ENCODE measurements around the gene SWSAP1. TPM values are rescaled to one million over a fixed set of nuclear protein-coding genes. Genes with fewer than 3 reads are reported as not detected.

Gene SWSAP1
- total and polyA plus RNA-seq, 2 of the 4 experiments (the other 2 are of a cell fraction), result 0.36 to 1.6 TPM

DNA sequence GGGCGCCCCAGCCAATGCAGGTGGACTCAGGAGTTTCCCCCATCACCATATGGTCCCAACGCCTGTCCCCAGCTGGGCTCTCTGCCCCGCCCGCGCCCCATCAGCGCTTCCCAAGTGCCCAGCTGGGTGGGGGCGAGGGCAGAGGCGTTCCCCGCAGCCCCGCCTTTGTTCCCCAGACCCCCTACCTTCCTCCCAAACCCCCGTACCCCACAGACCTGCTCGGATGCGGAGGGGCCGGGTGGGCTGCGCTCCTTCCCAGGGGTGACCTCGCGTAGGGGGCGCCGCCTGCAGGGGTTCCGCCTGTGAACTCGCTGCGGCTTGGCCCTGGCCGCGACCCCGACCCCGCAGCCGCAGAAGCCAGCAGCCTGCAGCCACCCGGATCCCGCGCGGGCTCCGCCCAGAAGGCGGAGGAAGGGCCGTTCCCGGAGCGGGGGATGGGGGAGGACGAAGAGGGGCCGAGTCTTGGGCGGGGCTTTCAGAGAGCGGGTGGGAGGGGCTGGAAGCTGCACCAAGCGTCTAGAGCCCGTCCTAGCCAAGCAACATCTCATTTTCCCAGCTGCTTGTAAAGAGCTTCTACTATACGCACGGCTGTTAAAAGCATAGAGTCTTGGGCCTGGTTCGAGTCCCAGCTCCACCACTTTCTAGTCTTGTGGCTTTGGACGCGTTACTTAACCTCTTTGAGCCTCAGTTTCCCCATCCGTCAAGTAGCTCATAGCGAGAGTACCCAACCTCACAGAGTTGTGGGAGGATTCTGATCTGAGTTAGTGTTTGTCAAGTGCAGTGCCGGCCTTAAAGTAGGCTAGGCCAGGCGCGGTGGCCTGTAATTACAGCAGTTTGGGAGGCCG is 35.0 kb upstream of the SWSAP1 start, which contains the start of gene RAB3D:
TSS of gene RAB3D (minus strand) at position 404 of the 845 bp plus-strand sequence. CDS start 2,258 bp downstream, outside the sequence.
- Histone ChIP-seq H2BK5ac (ENCODE audit: low read depth, low read length, poor library complexity, severe bottlenecking) (no peak within 1 kb of the TSS), H3K14ac (replicated peaks; ENCODE audit: low read depth, low read length) (peak within 1 kb of the TSS; percentile 95), H2BK120ac (ENCODE audit: low read depth, low read length) (peak within 1 kb of the TSS; percentile 32; the same call in 1 of the 2 replicates), H2BK20ac (ENCODE audit: low read depth, low read length) (peak within 1 kb of the TSS; percentile 49; the same call in 1 of the 2 replicates), H3K4ac (ENCODE audit: low read depth, low read length) (peak within 1 kb of the TSS; percentile 74), H3K9me3 (ENCODE audit: control insufficient read depth, insufficient read depth, low read length) (no peaks in the 10 kb centered on the region), H3K9me1 (ENCODE audit: insufficient read depth, low read length) (peaks cover 8% of the 10 kb centered on the region), H3K9ac (ENCODE audit: low read depth, low read length) (peak within 1 kb of the TSS; percentile 73), H2BK15ac (ENCODE audit: low read depth, low read length) (no peak within 1 kb of the TSS; the same call in 1 of the 3 replicates), H2AK9ac (replicated peaks; ENCODE audit: low read depth, low read length, poor library complexity) (peak within 1 kb of the TSS; percentile 66), H4K91ac (ENCODE audit: insufficient read depth, low read depth, low read length) (peak within 1 kb of the TSS; percentile 52), H3K23ac (ENCODE audit: low read depth, low read length) (peak within 1 kb of the TSS; percentile 68; the same call in 1 of the 2 replicates), H3K27ac (ENCODE audit: insufficient read depth, low read length) (peak within 1 kb of the TSS; percentile 60), H3K4me3 (ENCODE audit: insufficient read depth, low read depth, low read length) (peak within 1 kb of the TSS; percentile 85), H3K18ac (ENCODE audit: low read depth, low read length) (peak within 1 kb of the TSS; percentile 49), H4K5ac (ENCODE audit: low read depth, low read length) (peak within 1 kb of the TSS; percentile 41; the same call in 1 of the 2 replicates), H3K36me3 (ENCODE audit: control insufficient read depth, insufficient read depth, low read length) (peaks cover 18% of the 10 kb centered on the region), H3K4me2 (ENCODE audit: low read depth, low read length) (peak within 1 kb of the TSS; percentile 86), H3K79me1 (ENCODE audit: low read depth in 1 of 2, low read length in 2 of 2) (peaks cover 0 to 22% of the 10 kb centered on the region in 2 experiments; a peak in 3 of 4 replicates), H3K4me1 (ENCODE audit: control insufficient read depth, insufficient read depth, low read length) (peaks cover 8% of the 10 kb centered on the region), H2AFZ (replicated peaks; ENCODE audit: low read length, poor library complexity) (peak within 1 kb of the TSS; percentile 93), H3K27me3 (ENCODE audit: control insufficient read depth, insufficient read depth, low read length) (no peaks in the 10 kb centered on the region), H4K20me1 (ENCODE audit: insufficient read depth, low read length) (peaks cover 9% of the 10 kb centered on the region; the same call in 1 of the 2 replicates), H3K56ac (ENCODE audit: extremely low read depth, insufficient read depth, low read length) (peak within 1 kb of the TSS; percentile 54), H2AK5ac (ENCODE audit: low read depth, low read length) (peak within 1 kb of the TSS; percentile 75), H4K8ac (ENCODE audit: low read depth in 2 of 2, low read length in 2 of 2) (peak within 1 kb of the TSS; percentile 24 to 86; a peak in 3 of 4 replicates)
- DNase-seq (peak; percentile 77), ATAC-seq (ENCODE audit: low read depth) (peak; percentile 99)
- intact Hi-C loops (cut with micrococcal nuclease), result loop anchor here (1.0 to 2.0 kb wide), 2 partner anchors 15 to 45 kb away; no protein-coding TSS in a partner anchor
- WGBS, 2 experiments (ENCODE audit: extremely low coverage in 2 of 2, insufficient read length in 1 of 2), result 1% methylated on average over 17 of the region's 53 CpGs; no CpG with 5 or more reads in 1 of the 2 experiments
- in situ Hi-C loops (cut with MboI; ENCODE audit: low sequenced_read_pairs), result no loop called here
- TF ChIP-seq POLR2A (IDR thresholded peaks at IDR 0.05; ENCODE audit: low read depth, low read length) (no peak), SMC3 (IDR thresholded peaks at IDR 0.05; ENCODE audit: low read depth, low read length) (no peak), MAFK (IDR thresholded peaks at IDR 0.05; ENCODE audit: low read depth, low read length) (no peak), RAD21 (IDR thresholded peaks at IDR 0.05; ENCODE audit: low read length) (0 out of 2 replicates have a peak, but pooled peaks have one; percentile 6), MAZ (IDR thresholded peaks at IDR 0.05; ENCODE audit: borderline replicate concordance, low read depth, low read length) (peak; percentile 83; the same call in 1 of the 2 replicates)
- TF ChIP-seq, protein P1, sequence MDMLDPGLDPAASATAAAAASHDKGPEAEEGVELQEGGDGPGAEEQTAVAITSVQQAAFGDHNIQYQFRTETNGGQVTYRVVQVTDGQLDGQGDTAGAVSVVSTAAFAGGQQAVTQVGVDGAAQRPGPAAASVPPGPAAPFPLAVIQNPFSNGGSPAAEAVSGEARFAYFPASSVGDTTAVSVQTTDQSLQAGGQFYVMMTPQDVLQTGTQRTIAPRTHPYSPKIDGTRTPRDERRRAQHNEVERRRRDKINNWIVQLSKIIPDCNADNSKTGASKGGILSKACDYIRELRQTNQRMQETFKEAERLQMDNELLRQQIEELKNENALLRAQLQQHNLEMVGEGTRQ (IDR thresholded peaks at IDR 0.05; ENCODE audit: low read depth, low read length), result no peak
- BruUV-seq (replicated peaks), result no TSS peak
- POLR2A ChIA-PET (ENCODE audit: unreplicated experiment), result no interaction called here
- dilution Hi-C loops (cut with HindIII; ENCODE audit: low sequenced_read_pairs, unreplicated experiment), result no loop called here
- CTCF ChIA-PET, result no interaction called here

Data from IMR-90 (cell line).